Stimulated activated CD4-positive, alpha-beta T cell treated with anti-CD3 and anti-CD28 coated beads, Interleukin-12 subunit alpha, Interleukin-12 subunit beta, amount 100 ng/mL, for 24 hours (primary cell): ENCODE results near the gene ANKRD63.

Experiments
- DNase-seq, 2 experiments: peaks; one replicate each; pipeline ENCODE4 v3.0.0-alpha.2; 2020; ENCODE audit warnings: low read depth in 2 of 2

ANKRD63 gene

DNA sequence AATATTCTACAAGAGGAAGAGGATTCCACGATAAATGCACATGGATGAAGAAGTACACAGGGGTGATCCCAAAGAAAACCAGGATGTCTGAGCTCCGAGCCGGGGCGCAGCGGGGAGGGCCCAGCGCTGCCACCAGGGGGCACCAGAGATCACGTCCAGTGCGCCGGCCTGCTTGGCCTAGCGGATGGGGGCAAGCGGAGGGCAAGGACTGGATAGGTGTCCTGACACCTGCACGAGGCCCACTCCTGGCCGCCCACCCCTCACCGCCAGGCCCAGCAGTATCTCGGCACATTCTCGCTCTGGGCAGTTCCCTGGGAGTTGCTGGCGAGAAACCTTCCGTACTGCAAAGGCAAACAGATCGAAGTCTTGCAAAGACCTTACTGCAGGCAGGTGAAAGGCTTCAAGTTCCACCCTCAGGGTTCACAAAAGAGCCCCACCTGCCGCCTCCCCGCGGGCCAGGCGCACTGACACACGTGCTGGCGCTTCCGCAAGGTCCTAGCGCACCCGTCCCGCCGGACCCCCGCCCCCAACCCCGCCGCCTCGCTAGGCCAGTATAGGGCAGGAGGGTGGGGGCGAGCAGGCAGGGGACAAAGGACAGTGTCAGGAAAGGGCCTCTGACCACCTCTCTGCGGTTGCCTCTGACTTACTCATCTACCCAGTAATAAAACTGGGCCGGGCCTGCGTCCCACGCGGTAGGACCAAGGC, 3.3 kb downstream of the ANKRD63 start:
- peak; percentile 21 to 59 for DNase-seq

DNA sequence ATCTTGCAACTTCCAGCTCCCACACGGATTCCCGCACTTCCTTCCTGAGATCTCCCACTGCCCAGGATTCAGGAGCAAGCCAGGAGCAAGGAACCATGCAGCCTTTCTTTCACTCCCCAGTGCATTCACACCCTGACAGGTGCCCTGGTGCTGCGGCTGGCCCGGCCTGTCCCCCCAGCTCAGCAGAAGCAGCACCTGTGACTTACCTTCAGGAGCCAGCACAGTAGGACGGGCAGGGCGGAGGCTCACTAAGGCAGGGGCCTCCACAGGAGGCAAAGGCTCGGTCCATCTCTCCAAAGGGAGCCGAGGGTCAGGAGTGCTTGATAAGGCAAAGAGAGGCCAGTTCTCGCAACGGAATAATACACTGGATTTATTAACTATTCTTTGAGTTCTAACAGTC, 4.8 kb downstream of the ANKRD63 start:
- no peak for DNase-seq

DNA sequence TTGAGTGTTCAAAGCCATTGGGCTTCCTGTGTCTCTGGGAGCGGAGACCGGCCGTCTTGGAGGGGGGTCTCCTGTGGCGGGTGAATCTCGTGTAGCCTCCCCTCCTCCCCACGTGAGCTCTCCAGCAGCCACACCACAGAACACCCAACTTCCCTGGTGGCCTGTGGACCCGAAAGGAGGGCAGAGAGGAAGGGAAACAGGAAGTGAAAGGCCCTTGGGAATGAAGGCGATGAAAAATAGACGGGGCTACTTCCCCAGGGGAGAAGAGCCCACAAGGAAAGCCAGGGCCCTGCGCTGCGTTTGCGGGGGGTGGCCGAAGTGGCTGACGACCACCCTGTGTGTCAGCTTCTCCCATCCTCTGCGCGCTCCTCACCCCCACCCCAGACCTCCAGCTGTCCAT, 5.4 kb downstream of the ANKRD63 start:
- DNase-seq = no peak

DNA sequence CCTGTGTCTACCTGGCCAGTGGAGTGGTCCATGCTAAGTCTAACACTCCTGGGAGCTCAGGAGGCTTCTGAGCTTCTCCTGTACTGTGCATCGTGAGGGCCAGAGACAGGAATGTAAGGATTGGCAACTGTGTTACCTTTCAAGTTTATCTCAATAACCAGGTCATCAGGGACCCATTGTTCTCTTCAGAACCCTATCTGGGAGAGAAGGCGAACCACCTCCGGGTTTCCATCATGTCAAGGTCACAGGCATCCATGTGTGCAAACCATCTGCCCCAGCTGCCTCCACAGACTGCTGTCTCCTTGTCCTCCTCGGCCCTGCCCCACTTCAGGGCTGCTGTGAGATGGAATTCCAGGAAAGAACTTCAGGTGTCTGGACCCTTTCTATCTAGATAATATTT, 5.9 kb downstream of the ANKRD63 start:
- DNase-seq = no peak

DNA sequence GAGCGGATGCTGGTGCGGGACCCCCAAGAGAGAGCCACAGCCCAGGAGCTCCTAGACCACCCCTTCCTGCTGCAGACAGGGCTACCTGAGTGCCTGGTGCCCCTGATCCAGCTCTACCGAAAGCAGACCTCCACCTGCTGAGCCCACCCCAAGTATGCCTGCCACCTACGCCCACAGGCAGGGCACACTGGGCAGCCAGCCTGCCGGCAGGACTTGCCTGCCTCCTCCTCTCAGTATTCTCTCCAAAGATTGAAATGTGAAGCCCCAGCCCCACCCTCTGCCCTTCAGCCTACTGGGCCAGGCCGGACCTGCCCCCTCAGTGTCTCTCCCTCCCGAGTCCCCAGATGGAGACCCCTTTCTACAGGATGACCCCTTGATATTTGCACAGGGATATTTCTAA, 6.9 kb downstream of the ANKRD63 start:
- DNase-seq = no peak

DNA sequence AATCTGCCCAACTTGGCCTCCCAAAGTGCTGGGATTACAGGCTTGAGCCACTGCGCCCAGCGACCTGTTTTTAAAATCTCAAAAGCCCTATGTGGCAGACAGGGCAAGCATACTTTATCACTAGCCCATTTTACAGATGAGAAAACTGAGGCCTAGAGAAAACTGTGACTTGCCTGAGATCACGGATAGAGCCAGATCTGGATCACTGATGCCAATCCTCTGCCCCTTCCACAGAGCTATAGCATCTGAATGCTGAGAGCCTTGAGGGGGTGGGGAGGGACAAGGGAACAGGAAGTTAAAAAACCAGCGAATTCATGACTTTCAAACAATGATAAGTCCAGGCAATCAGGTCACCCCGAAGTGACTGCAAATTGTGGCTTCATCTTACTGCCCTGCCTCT, 7.3 kb downstream of the ANKRD63 start:
- DNase-seq = no peak

DNA sequence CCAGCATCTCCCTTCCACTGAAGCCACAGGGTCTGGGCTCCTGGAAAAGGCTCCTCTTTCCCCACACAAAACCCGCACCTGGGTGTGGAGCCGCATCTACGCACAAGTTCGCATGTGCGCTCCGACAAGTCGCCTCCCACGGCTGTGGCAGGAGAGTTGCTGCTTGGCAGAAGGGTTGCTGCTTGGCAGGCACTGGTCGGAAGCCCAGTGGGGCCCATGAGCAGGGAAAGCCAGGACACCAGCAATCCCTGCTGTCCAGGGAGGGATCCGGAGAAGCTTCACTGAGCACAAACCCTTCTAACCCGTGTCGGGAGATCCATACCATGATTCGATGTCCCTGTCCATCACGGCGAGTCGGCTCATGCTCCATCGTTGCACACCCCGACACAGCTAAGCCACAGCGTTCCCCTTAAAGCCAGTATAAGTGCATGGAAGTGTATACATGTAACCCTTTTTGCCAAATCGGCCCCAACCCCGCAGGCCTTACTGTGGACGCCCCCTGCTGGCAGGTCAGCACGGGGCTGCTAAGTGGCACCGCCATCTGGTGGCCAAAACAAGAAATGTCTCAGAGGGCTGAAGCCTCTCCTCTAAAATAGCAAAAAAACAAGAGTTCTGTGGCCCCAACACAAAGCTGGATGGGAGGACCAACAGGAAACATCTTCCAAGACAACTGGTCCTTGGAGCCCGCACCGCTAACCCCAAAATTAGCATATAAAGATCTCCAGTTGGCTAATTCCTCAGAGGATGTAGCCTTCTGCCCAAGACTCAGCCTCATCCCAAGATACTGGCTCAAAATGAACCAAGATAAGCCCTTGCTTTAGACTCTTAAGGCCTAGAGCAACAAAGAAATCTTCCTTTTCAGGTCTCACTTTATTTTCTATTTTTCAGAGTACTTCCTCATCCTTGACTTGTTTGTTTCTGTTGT, 8.3 kb downstream of the ANKRD63 start:
- peak; percentile 75 to 83 for DNase-seq

DNA sequence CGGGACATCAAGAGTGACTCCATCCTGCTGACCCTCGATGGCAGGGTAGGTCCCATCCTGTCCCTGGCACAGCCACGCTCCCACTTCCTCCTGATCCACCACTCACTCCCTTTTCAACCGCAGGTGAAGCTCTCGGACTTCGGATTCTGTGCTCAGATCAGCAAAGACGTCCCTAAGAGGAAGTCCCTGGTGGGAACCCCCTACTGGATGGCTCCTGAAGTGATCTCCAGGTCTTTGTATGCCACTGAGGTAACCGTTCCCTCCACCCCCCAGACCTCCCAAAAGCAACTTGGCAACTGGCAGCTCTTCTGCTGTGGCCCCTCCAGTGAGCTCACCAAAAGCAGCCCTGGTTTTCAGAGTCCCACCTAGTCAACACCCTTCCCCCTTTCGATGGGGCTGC, 9.4 kb downstream of the ANKRD63 start:
- no peak for DNase-seq

DNA sequence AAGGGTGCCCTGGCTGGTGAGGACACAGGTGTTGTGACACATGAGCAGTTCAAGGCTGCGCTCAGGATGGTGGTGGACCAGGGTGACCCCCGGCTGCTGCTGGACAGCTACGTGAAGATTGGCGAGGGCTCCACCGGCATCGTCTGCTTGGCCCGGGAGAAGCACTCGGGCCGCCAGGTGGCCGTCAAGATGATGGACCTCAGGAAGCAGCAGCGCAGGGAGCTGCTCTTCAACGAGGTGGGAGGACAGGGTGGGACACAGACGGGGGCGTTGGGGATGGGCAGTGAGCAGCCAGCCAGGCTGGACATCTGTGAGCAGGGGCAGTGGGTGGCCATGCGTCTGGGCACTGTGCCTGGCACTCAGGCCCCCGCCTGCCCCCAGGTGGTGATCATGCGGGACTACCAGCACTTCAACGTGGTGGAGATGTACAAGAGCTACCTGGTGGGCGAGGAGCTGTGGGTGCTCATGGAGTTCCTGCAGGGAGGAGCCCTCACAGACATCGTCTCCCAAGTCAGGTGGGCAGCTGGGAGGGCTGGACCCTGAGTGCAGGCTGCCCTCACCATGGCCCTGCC, 10.3 kb downstream of the ANKRD63 start:
- DNase-seq = no peak

DNA sequence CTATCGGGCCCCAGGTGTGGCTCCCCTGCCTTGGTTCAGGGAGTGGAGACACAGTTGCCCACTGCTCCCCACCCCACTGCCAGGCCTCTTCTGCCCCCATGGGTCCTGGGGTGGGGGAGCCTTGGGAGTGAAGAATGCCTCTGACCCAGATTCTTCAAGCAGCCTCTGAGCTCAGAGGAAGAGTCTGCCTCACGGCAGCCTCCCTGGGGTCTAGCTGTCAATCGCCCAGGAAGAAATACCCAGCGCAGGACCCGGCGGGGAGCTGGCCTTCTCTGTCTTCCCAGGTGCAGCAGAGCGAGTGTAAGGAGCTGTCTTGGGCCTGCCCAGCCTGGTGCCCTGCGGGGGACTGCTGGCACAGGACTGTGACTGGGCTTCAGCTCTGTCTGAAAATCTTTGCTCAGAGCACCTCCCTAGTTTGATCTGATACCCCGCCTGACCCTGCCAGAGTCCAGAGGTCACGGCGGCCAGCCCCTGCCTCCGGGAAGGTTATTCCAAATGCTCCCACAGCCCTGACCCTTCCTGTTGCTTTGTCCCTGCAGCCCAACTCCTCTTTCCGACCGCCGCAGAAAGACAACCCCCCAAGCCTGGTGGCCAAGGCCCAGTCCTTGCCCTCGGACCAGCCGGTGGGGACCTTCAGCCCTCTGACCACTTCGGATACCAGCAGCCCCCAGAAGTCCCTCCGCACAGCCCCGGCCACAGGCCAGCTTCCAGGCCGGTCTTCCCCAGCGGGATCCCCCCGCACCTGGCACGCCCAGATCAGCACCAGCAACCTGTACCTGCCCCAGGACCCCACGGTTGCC, 11.0 kb downstream of the ANKRD63 start:
- DNase-seq = no peak

DNA sequence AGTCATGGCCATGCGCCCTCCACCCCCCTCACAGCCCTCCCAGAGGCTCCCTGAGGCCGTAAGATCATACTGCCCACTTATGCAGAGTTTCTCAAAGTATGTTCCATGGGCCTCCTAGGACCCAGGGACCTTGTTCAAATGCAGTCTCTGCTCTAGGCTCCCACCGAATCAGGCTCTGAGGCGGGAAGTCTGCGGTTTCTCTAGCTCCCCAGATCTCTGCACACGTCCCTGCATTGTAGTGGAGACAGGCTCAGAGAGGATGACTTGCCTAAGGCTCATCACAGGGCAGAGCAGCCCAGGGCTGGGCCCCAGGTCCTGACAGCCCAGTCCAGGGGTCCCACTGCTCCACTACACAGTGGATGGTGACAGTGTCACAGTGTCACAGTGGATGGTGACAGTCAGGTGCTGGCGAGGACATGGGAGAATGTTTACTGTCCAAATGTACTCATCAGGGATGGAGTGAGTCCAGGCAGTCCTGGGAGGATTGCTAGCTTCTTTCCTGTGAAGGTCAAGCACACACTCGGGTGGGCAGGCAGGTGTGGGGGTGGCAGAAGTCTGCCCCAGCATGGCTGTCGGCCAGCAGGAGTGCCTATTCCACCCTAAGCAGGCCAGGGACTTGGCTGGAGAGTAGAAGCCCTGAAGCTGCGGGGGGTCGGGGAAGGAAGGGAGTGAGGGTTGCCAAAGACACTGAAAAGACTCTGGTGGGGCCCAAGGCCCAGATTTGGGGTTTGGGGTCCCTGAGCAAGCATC, 12.4 kb downstream of the ANKRD63 start:
- no peak for DNase-seq

DNA sequence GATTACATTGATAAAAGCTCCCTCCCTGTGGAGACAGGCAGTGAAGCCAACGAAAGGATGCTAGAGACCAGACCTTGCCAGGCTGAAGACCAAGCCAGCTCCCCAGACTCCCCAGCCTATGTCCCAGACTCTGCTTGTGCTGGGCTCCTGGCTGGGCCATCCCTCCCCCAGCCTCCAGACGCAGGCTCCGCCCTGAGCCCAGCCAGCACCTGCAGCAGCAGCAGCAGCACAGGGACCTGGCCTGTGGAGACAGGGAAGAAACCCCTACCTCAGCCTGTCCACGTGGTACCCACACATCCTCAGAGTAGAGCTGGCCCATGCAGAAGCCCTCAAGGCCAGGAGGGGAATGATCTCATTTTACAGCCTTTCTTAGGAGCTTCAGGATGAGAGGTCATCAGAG, 13.3 kb downstream of the ANKRD63 start:
- DNase-seq = no peak

DNA sequence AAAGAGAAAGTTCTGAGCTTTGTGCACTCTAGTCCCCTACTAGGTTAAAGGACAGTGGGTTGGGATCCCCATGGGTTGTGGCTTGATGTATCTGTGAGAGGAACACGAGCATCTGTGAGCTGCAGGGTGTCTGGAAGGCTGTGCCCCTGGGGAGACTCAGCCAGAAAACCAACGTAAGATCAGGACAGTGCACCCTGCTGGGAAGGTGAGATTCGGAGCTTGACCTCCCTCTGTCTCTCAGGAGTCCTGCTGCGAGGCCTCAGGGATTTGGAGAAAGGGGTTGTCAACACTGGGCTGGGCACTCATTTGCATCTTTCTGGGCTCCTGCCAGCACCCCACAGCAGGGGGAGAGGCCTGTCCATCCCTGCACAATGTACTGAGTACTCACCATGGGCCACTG, 15.2 kb downstream of the ANKRD63 start:
- no peak for DNase-seq

DNA sequence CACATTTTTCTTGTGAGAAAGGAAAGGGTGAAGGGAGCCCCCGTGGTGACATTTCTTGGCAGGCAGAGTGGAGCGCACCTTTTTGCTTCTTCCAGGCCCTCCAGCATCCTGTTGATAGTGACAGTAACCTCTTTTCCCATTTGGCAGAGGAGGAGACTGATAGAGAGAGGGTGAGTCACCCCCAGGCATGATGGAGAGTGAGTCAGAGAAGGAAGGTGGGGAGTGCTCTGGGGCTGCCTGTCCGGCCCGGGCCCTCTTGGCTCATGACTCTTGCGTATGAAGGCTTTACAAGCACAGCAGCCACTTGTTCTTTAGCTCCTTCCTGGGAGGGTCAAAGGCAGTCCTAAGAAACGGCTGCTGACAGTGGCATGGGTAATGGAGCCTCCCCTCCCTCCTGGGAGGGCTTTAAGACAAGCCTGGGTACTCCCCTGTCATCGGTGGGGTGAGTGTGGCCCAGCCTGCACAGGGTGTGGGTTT, 16.0 kb downstream of the ANKRD63 start:
- no peak for DNase-seq

DNA sequence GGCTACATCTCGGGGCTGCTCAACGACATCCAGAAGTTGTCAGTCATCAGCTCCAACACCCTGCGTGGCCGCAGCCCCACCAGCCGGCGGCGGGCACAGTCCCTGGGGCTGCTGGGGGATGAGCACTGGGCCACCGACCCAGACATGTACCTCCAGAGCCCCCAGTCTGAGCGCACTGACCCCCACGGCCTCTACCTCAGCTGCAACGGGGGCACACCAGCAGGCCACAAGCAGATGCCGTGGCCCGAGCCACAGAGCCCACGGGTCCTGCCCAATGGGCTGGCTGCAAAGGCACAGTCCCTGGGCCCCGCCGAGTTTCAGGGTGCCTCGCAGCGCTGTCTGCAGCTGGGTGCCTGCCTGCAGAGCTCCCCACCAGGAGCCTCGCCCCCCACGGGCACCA, 17.0 kb downstream of the ANKRD63 start:
- no peak for DNase-seq

DNA sequence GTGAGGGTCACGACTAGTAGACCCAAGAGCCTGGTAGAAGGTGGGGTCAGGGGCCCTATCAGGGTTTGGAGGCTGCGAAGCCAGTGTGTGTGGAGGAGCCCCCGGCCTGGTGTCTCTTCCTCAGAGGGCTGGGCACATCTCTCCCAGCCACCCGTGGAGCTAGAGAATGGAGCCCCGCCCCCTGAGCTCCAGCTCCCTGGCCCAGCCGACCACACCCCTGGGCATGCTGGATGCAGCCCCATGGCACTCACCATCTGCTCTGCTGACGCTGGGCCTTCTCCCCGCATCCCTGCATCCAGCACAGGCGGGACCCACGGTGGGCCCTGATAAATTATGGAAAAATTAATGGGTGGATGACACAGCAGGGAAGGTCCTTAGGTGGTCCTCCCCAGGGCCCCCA, 17.5 kb downstream of the ANKRD63 start:
- no peak for DNase-seq

DNA sequence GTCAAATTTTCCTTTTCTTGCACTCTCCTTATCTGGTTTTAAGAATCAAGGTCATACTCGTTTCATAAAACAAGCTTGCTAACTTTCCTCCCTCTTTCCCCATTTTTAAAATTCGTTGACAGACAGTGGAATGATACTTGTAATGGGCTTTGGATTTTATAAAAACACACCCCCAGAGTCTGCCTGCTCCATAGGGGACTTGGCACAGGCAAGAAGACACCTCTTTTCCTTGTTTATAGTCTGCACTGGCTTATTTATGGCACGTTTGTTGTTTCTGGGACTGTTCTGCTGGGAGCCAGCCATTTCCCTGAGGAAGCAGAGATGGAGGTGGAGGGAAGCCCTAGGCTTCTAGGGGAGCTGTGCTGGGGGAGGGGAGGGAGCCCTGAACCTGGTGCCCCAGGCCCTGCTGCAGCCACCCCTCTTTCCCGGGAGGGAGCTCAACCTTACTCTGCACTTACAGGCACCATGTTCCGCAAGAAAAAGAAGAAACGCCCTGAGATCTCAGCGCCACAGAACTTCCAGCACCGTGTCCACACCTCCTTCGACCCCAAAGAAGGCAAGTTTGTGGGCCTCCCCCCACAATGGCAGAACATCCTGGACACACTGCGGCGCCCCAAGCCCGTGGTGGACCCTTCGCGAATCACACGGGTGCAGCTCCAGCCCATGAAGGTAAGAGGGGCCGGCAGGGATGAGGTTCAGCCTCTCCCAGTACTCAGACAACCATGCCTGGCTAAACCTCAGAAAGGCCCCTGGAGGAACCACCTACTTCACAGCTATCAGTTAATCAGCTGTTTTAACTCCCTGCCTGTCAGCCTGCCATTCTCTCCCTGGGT, 18.3 kb downstream of the ANKRD63 start:
- DNase-seq = no peak

DNA sequence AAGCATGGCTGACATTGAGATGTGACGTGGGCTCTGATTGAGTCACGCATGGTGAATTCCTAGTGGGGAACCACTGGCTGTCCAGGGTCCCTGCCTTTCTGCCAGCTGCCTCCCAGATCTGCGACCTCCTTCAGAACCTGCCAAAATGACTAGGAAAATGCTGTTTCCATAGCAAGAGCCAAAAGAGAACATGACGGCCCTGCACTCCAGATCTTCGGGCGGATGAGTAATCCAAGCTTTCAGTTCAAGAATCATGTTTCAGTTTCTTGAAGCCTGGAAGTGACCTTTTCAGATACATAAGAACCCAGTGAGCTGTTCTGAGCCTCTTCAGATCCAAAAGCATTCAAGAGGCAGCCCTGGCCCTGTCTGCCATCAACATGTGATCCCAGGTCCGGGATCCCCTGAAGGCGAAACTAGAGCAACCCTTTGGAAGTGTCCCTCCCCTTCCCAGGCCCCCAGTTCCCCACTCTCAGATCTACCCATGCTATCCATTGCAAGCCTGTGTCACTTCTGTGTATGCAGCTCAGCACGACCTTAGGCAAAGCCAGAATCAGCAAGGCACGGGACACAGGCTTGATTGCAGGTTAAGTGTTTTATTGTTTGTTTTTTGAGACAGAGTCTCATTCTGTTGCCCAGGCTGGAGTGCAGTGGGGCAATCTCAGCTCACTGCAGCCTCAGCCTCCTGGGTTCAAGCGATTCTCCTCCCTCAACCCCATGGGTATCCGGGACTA, 19.7 kb downstream of the ANKRD63 start:
- DNase-seq = no peak

DNA sequence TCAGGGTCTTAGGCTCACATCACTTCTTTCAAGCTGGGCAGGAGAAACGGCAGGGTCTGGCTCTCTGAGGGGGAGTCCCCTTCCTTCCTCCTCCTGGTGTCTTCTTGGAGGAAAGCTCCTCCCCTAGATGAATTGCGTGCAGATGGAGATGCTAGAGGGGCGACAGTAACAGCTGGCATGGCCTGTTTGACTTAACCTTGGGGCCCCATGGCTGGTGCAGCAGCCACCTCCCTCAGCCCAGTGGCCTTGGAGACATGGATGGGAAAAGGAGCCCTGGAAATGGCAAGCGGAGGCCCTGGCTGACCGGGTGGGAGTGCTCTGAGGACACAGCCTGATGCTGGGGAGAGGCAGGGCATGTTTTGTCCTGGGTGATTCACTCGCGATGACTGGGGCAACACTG, 23.8 kb downstream of the ANKRD63 start:
- DNase-seq = no peak

DNA sequence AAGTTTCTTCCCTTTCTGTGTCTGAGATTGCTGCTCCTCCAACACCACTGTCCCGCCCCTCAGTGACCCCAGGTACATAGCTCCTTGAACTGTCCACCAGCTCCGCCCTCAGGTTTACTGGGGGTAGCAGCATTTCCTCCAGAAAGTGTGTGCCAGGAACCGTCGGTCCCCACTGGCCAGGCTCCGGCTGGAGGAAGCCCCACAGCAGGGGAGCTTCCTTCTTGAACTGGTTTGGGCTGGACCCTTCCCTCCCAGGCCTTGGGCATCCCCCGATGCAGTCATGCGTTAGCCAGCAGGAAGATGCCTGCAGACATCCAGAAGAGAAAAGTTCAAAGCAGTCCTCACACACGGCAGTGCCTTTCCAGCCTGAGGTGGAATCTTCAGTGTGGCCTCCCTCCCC, 24.3 kb downstream of the ANKRD63 start:
- no peak for DNase-seq
